M059J (cell line): ENCODE data around the gene RPL10A. TPM values are rescaled to one million over a fixed set of nuclear protein-coding genes. Genes with fewer than 3 reads are reported as not detected.
"Not testable (repeated sequence)": the region's sequence is repeated elsewhere in the genome, so short reads cannot be mapped to it uniquely, and the experiment has no call there.

ENCODE experiments used
- DNase-seq: peaks from one replicate; pipeline ENCODE4 v3.0.0-alpha.2; 2012; ENCODE audit warnings: low read depth
- total RNA-seq: library from RNA; depleted of rRNA; stranded (reverse); fragments of >200 nt; shearing (Covaris generic); gene quantifications from 2 replicates; pipeline ENCODE4 v1.2.3, GENCODE V29; 2014; rRNA removed

The RPL10A gene
- total RNA-seq, 1 experiment from 2014 or later, result 778 TPM

GRCh38 chr6:35510916-35511561 lies 42.8 kb downstream of the RPL10A start:
- DNase-seq, result no peak

- no peak for DNase-seq
Measured at GRCh38 chr6:35511562-35511941, 43.4 kb downstream of the RPL10A start.

- DNase-seq, result no peak
Measured at GRCh38 chr6:35512006-35512405, 43.8 kb downstream of the RPL10A start.

- no peak for DNase-seq
Measured at GRCh38 chr6:35512740-35513139, 44.5 kb downstream of the RPL10A start, which contains the start of gene TULP1. TSS of gene TULP1 (minus strand) at chr6:35512896. CDS start at chr6:35512858, 38 bp downstream.

GRCh38 chr6:35514587-35514986 lies 46.4 kb downstream of the RPL10A start:
- no peak for DNase-seq

GRCh38 chr6:35515939-35516338 lies 47.7 kb downstream of the RPL10A start:
- DNase-seq, result not testable (repeated sequence)

GRCh38 chr6:35516712-35517111 lies 48.5 kb downstream of the RPL10A start:
- no peak for DNase-seq

- not testable (repeated sequence) for DNase-seq
Measured at GRCh38 chr6:35517978-35518377, 49.8 kb downstream of the RPL10A start.

GRCh38 chr6:35518566-35519312 lies 50.5 kb downstream of the RPL10A start:
- no peak for DNase-seq

GRCh38 chr6:35519313-35520015 lies 51.3 kb downstream of the RPL10A start:
- no peak for DNase-seq

Other genes with a start within 250 kb of the RPL10A start
- 12.5 and 20.8 TPM in 2 replicates for gene ZNF76, start 208.7 kb upstream of the RPL10A start, total RNA-seq
- gene DEF6, start 170.6 kb upstream of the RPL10A start, total RNA-seq, result 0.44 and 0.57 TPM in 2 replicates
- gene PPARD, start 125.8 kb upstream of the RPL10A start, total RNA-seq, result 12.5 and 22.7 TPM in 2 replicates
- gene FANCE, start 16.1 kb upstream of the RPL10A start, total RNA-seq, result 9.2 and 12.9 TPM in 2 replicates
- gene TEAD3, start 28.7 kb downstream of the RPL10A start, total RNA-seq, result 14.9 and 19.1 TPM in 2 replicates
- not detected in 2 replicates for gene TULP1, start 44.5 kb downstream of the RPL10A start, total RNA-seq
- 10.7 and 14.9 TPM in 2 replicates for gene FKBP5, start 220.5 kb downstream of the RPL10A start, total RNA-seq